Right lobe of liver (tissue), 4 donors: Measurements from ENCODE around the gene ARMC12.

Experiments
- POLR2A ChIP-seq: fragments of 450-650 bp; IDR thresholded peaks from one replicate; pipeline ENCODE4 v1.6.1; 2017; ENCODE audit warnings: antibody characterized with exemption, mild to moderate bottlenecking
- TF ChIP-seq, protein P1 (sequence below), 4 donors: fragments of 200-600 bp in 3 of 4; fragments of 450-650 bp in 1 of 4; IDR thresholded peaks; one replicate each; pipeline versions ENCODE4 v1.5.1 to v1.8.0; 2016 to 2022; ENCODE audit warnings: antibody characterized with exemption in 4 of 4, mild to moderate bottlenecking in 2 of 4
- donor health status: DM: no; HTN: no; CAD: no.
- donor health status: DM: no; HTN: no; CAD: no.
- donor health status: DM: no; HTN: yes; CAD: no.

GRCh38 chr6:35735452-35735851 lies 1.4 kb upstream of the ARMC12 start:
- TF ChIP-seq, protein P1, sequence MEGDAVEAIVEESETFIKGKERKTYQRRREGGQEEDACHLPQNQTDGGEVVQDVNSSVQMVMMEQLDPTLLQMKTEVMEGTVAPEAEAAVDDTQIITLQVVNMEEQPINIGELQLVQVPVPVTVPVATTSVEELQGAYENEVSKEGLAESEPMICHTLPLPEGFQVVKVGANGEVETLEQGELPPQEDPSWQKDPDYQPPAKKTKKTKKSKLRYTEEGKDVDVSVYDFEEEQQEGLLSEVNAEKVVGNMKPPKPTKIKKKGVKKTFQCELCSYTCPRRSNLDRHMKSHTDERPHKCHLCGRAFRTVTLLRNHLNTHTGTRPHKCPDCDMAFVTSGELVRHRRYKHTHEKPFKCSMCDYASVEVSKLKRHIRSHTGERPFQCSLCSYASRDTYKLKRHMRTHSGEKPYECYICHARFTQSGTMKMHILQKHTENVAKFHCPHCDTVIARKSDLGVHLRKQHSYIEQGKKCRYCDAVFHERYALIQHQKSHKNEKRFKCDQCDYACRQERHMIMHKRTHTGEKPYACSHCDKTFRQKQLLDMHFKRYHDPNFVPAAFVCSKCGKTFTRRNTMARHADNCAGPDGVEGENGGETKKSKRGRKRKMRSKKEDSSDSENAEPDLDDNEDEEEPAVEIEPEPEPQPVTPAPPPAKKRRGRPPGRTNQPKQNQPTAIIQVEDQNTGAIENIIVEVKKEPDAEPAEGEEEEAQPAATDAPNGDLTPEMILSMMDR (IDR thresholded peaks at IDR 0.05): no peak
- TF ChIP-seq POLR2A: no peak
